Left hindlimb (tissue), 1 donor: ENCODE measurements around the gene TMEM165.
"Not testable (repeated sequence)": the region's sequence is repeated elsewhere in the genome, so short reads cannot be mapped to it uniquely, and the experiment has no call there.

Experiments
- DNase-seq: peaks from one replicate; pipeline ENCODE4 v3.0.0-alpha.2; 2018

TMEM165 gene, protein sequence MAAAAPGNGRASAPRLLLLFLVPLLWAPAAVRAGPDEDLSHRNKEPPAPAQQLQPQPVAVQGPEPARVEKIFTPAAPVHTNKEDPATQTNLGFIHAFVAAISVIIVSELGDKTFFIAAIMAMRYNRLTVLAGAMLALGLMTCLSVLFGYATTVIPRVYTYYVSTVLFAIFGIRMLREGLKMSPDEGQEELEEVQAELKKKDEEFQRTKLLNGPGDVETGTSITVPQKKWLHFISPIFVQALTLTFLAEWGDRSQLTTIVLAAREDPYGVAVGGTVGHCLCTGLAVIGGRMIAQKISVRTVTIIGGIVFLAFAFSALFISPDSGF

DNA sequence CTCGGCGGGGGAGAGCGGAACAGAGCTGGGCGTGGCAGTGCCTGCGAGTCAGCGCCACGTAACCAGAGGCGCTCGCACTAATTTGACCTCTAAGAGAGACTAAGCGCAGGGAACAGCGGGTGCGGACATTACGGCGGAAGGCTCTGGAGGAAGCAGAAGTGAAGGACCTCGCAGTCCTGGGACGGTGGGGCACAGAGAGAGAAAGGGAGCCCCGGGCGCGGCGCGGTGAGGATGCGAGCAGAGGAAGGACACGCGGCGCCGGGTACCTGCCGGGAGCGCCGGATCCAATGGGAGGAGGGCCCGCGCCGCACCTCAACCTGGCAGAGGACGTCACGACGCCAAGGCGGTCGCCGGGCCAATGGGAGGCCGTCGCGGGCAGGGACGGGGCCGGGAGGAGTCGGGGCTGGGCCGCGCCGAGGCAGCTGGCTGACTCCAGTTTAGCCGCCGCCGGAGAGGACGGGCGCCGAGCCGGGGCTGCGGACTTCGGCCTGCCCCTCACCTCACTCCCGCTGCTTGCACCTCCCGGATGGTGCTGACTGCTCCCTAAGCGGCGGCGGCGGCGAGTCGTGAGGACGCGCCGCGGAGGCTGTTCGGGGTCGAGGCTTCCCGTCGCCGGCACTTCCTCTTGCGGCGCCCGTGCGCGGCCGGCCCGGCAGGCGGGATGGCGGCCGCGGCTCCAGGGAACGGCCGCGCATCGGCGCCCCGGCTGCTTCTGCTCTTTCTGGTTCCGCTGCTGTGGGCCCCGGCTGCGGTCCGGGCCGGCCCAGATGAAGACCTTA lies at the start of gene TMEM165:
TSS of gene TMEM165 (plus strand) at position 429 of the 779 bp plus-strand sequence. CDS start at position 662, 233 bp downstream.
- peak; percentile 92 for DNase-seq

DNA sequence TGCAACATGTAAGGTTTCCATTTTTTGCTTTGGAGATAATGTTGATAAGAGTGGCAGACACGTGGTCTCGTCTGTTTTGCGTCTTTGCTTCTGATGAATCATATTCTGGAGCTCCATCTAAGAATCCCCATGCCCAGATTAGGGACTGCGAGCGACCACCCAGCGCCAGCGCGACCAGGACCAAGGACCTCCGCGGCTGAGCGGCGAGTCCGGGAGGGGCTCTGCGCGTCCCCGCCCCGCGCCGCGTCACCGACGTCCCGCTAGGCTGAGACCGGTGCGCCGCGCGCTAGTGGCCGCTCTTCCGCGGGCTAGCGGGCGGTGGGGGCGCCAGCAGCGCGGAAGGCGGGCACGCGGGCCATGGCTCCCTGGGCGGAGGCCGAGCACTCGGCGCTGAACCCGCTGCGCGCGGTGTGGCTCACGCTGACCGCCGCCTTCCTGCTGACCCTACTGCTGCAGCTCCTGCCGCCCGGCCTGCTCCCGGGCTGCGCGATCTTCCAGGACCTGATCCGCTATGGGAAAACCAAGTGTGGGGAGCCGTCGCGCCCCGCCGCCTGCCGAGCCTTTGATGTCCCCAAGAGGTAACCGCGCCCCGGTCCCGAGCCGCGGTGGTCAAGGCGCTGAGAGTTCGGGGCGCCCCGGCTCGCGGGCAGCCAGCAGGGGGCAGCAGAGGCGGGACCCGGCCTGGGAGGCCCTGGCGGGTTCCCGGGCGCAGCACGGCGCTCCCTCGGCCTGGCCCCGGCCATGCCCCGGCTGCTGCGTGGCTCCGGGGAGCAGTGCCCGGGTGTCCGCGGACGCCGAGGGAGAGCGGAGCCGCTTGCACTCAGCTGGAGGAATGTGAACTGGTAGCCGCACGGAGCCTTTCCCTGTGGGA lies 49.5 kb upstream of the TMEM165 start, which contains the start of gene SRD5A3:
TSS of gene SRD5A3 (plus strand) at position 263 of the 871 bp plus-strand sequence. CDS start at position 358, 95 bp downstream.
- peak; percentile 87 for DNase-seq

DNA sequence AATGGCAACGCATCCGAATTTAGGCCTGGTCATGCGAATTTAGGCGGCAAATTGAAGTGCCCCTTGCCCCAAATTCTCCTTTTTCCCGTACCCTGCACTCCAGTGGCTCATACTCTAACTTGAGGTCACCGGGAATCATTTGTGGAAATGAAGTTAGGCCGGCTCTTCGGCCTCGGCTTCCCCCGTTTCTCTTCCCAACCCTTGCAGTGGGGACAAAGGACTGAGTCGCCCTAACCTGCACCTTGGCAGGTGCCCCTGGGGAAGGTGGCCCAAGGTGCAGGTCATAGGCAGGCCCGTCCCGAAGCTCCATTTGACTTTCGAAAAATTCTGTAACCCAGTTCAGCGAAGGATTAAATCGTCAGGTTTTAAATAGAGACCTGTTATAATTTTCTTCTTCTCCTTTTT lies 48.9 kb upstream of the TMEM165 start:
- no peak for DNase-seq

DNA sequence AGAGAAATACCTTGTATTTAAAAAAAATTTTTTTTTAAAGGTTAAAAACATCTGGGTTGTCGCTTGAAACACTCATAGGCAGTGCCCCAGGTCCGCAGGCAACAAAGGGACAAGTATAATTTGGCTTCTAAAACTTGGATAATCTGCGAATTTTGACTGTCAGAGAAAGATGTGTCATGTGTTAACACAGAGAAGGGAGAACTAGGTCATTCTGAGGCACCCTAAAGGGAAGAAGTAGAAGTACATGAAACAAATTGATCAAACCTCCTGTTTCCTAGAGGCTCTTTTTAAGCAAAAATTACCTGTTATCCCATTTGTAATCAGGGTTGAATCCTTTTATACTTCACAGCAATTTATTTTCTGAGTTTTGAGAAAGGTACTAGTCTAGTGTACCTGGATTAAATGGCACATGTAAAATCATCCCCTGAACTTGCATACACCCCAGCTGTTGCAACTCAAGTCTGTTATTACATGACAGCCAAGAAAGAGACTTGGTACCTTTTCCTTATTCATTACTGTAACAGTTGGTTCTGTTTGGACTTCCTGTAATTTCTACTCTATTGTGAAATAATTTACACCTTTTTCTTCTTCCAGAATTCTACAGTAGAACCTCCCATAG lies 48.0 kb upstream of the TMEM165 start:
- no peak for DNase-seq

DNA sequence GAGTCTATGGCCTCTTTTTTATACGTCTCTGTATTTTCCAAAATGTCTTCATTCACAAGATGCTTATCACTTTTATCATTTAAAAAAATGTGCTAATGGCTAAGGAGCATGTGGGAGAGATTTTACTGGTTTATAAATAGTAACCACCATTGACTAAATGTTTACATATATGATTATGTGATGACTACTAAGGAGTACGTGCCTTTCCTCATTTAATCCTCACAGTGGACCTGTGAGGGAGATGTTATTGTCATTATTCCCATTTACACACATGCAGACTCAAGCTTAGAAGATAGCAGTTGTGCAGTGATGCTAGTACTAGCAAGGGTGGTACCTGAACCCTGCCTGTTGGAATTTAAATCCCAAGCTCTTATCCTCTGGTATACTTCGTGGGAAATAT lies 47.3 kb upstream of the TMEM165 start:
- DNase-seq: no peak

DNA sequence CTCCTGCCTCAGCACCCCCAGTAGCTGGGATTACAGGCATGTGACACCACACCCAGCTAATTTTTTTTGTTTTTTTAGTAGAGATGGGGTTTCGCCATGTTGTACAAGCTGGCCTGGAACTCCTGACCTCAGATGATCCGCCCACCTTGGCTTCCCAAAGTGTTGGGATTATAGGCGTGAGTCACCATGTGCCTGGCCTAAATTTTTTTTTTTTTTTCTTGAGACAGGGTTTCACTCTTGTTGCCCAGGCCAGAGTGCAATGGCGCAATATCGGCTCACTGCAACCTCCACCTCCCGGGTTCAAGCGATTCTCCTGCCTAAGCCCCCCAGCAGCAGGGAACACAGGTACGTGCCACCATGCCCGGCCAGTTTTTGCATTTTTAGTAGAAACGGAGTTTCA lies 44.9 kb upstream of the TMEM165 start:
- DNase-seq: not testable (repeated sequence)

DNA sequence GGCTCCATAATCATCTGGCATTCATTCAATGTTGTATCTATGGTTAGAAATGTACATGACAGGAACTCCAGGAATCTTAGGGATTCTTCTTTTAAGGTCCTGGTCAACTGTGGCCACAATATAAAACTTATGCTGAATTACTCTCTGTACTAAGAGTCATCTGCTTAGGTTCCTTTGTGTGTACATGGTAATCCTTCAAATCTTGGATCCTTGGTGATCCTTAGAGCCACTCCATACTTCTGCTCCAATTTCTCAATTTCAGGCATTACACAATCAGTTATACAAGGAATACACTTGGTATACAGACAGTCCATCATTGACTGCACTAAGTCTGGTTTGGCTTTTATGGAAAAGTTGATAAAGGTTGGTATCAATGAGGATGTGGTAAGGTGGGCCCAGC lies 43.9 kb upstream of the TMEM165 start:
- no peak for DNase-seq

DNA sequence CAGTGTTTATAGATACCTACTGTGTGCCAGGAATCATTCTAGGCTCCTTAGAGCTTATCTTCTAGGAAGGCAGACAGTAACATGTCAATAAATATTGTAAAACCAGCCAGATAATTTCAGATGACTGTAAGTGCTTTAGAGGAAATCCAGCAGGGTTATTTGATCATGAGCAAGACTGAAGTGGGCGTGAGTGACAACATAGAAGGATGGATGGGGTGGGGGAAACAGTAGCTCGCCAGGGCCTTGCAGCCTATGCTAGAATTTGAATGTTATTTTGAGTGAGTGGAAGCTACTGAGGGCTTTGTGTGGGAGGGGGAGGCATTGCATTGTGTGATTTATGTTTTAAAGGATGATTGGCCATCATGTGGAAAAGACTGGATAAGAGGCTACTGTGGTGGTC lies 43.0 kb upstream of the TMEM165 start:
- DNase-seq: no peak

DNA sequence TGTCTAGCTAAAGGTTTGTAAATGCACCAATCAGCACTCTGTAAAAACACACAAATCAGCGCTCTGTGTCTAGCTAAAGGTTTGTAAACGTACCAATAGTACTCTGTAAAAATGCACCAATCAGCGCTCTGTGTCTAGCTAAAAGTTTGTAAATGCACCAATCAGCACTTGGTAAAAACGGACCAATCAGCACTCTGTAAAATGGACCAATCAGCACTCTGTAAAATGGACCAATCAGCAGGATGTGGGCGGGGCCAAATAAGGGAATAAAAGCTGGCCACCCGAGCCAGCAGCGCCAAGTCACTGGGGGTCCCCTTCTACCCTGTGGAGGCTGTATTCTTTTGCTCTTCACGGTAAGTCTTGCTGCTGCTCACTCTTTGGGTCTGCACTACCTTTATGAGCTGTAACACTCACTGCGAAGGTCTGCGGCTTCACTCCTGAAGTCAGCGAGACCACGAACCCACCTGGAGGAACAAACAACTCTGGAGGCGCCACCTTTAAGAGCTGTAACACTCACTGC lies 42.5 kb upstream of the TMEM165 start:
- not testable (repeated sequence) for DNase-seq

DNA sequence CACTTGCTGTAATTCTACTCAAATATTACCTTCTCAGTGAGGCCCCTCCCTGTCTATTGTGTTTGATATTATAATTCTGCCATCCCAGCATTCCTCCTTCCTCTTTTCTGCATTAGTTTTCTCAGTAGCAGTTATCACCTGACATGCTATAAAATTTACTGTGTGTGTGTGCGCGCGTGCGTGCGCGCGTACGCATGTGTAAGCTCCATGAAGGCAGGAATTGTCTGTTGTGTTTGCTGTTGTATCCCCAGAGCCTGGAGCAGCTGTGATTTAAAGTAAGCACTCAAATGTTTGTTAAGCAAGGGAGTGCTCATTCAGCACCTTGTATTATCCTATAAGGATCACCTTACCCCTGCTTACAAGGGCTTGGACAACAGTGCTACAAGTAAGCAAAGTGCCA lies 41.1 kb upstream of the TMEM165 start:
- no peak for DNase-seq

DNA sequence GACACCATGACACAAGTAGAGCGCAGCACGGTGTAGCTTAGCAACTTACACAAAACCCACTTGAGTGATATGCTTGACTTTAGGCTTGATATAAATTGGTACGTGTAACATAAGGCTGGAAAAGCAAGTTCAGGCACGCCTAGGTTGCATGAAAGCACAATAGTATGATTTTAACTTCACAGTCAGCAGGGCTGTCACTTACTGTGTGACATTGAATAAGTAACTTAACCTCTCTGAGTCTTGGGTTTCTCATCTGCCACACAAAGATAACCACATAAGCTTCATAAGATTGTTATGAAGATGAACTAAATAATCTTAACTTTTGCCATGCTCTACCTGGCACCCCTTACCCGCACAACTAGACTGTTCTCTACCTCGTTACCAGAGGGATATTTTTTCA lies 40.2 kb upstream of the TMEM165 start:
- DNase-seq: no peak

DNA sequence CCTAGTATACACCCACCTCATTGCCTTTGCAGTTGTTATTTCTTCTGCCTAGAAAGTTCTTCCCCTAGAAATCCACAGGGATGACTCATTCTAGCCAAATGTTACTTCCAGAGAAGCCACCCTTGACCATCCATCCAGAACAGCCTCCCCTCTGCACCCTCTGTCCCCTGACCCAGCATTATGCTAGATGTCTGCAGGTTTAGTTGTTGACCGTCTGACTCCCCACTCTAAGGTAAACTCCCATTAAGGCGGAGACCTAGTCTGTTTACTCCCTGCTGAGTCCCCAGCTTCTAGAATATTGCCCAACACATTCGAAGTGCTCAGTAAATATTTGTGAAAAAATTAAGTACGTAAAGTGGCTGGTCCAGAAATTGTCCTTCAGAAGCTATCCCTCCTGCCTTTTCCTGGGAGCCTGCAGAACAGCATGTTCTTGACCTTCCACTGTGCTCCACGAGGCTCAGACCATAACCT lies 38.7 kb upstream of the TMEM165 start:
- no peak for DNase-seq

DNA sequence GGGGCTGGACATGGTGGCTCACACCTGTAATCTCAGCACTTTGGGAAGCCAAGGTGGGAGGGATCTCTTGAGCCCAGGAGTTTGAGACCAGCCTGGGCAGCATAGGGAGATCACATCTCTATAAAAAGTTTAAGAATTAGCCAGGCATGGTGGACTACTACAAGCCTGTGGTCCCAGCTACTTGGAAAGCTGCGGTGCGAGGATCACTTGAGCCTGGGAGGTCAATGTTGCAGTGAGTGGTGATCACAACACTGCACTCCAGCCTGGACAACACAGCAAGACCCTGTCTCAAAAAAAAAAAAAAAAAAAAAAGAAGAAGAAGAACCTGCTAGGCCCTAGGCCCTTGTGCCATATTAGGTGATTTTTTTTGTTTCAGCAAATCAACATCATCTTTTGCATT lies 37.5 kb upstream of the TMEM165 start:
- DNase-seq: no peak

DNA sequence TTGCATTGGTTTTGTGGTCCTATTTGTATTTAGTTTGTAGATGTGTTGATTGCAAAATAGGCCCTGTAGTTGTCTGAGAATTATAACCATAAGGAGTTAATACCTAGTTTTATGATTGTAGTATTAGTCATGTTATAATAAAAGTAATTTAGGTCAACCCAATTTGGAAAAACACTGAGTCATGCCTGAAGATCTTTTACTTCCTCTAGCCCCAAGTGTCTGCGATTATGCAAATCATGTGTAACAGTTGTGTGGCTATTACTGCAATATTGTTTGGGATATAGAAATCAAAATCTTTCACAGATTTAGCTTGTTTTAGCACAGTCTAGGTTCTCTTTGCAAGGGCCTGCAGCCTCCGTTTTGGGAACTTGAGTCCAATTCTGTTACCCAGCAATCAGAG lies 37.1 kb upstream of the TMEM165 start:
- no peak for DNase-seq

DNA sequence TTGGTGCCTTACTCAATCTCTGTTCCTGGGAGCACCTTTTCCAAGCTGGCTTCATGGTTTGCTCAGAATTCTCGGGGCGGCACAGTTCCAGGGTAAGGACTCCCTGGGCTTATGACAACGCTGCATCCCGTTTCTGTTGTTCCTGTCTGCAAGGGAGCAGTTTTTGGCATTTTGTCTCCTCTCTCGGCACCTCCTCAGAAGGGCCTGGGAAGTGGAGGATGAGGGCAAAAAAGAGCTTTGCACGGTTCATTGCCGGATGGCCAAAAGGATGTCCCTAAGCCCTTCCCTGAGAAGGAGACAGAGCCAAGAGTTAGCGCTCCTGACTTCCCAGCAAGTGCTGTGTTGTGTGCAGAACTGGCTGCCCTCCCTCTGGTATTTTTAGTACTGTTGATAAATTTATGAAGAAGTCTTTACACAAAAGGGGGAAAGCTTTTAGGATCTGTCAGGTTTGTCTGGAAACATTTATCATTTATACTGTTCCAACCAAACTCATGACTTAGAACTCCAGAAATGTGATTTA lies 36.3 kb upstream of the TMEM165 start:
- no peak for DNase-seq

DNA sequence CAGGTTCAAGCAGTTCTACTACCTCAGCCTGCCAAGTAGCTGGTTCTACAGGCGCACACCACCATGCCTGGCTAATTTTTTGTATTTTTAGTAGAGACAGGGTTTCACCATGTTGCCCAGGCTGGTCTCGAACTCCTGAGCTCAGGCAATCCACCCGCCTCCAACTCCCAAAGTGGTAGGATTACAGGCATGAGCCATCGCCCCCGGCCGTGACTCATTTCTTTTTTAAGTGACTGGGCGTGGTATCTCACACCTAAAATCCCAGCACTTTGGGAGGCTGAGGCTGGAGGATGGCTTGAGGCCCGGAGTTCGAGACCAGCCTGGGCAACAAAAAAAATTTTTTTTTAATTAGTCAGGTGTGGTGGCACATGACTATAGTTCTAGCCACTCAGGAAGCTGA lies 32.8 kb upstream of the TMEM165 start:
- not testable (repeated sequence) for DNase-seq

DNA sequence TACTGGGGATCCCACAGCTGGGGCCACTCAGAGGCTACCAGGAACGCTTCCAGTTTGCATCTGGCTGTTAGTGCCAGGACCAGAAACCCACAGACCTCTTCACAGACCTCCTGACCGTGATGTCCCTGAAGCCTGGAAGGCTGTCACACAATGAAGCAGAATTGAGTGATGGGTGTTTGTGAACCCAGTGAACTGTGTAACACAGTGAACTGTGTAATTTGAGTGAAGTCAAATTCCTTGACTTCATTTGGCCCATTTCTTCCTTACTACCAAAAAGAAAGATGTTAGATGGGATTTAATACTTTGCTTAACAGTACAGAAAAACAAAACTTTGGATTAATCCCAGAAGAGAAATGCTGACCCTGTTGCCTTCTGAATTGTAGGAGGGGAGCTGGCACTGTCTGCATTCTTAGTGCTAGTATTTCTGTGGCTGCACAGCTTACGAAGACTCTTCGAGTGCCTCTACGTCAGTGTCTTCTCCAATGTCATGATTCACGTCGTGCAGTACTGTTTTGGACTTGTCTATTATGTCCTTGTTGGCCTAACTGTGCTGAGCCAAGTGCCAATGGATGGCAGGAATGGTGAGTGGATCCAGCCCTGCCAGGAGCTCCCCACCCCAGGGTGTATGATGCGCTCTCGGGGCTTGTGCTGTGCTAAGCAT lies 31.9 kb upstream of the TMEM165 start:
- DNase-seq: no peak

DNA sequence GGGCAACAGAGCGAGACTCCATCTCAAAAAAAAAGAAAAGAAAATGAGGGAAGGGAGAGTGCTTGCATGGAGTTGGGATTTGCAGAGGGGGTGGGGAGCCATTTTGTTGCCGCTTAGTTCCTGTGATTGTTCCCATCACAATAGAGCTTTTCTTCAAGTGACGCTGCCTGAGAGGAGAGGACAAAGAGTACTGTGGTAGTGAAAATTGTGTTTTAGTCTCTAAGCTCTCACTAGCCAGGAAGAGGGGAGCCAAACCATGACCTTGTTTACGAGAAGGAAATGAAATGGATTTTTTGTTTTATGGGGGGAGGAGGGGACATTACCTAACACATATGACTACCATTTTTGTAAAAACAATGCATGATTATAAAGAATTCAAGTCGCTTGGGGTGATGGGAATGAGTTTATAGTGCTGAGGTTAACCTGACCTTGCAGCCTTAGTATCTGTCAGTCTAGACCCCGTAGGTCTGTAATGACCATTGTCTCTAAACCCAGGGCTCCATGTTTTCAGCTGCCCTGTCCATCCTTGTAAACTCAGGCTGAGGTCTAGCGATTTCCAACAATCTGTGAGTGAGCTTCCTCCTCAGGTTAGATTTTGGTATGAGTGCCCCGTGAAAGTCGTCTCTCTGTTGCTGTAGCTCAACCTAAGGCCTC lies 30.9 kb upstream of the TMEM165 start:
- no peak for DNase-seq

DNA sequence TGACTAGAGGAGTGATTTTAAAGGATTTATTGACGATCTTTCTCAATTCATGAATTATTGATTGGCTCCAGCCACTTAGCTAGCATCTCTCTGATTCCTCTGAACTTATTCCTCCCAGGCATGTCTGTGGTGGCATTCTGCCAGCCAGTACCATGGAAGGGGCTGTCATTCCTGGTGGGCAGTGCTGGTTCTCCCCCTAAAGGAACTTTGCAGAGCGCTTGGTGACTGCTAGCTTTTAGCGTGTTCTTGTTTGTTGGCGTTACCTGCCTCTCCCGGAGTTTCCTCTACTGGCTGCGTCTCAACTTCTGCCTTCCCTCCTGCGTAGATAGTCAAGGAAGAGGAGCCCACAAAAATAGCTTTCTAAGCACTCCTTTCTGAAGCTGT lies 30.4 kb upstream of the TMEM165 start:
- no peak for DNase-seq

DNA sequence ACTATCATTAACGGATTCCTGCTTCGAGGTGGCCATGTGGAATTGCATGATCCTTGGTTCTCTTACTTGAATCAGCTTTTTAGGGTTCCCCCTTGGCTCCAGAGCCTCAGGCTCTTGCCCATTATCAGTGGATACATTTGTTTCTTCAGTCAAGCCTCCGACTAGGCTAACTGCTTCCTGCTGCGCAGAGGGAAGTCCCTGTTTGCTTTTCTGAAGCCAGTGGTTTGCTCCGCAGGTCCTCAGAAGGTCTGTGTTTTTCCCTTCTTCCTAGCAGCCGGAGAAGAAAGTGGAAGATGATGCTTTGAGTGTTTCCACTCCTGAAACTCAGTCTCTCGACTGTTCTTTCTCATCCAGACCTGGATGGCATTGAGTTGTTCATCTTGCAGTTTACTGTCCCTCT lies 29.1 kb upstream of the TMEM165 start:
- DNase-seq: no peak
